Endodermal cell (in vitro differentiated cells): Measurements from ENCODE around the gene PGGT1B. TPM values are rescaled to one million over a fixed set of nuclear protein-coding genes. Genes with fewer than 3 reads are reported as not detected.

Experiments used
- DNase-seq: peaks from one replicate; pipeline ENCODE4 v3.0.0-alpha.2; 2017
- H3K27ac ChIP-seq: 2 replicates; pipeline ENCODE4 v1.5.1; 2013; ENCODE audit warnings: mild to moderate bottlenecking, low read depth, low read length, moderate library complexity
- H3K27me3 ChIP-seq: 2 replicates; pipeline ENCODE4 v1.6.1; 2013; ENCODE audit warnings: mild to moderate bottlenecking, low read length, moderate library complexity; ENCODE audit not compliant: insufficient read depth, control insufficient read depth, poor library complexity, severe bottlenecking
- H3K36me3 ChIP-seq: 2 replicates; pipeline ENCODE4 v1.7.0; 2013; ENCODE audit warnings: mild to moderate bottlenecking, low read length, moderate library complexity; ENCODE audit not compliant: control insufficient read depth, insufficient read depth
- H3K4me1 ChIP-seq: one replicate; pipeline ENCODE4 v1.7.0; 2013; ENCODE audit warnings: low read length; ENCODE audit not compliant: control insufficient read depth, insufficient read depth
- H3K4me3 ChIP-seq: 2 replicates; pipeline ENCODE4 v1.5.1; 2013; ENCODE audit warnings: mild to moderate bottlenecking, low read length, moderate library complexity
- H3K9ac ChIP-seq: 2 replicates; pipeline ENCODE4 v1.6.1; 2013; ENCODE audit warnings: mild to moderate bottlenecking, low read length, moderate library complexity; ENCODE audit not compliant: poor library complexity, severe bottlenecking; ENCODE audit errors: extremely low read depth
- H3K9me3 ChIP-seq: 2 replicates; pipeline ENCODE4 v1.6.1; 2013; ENCODE audit warnings: mild to moderate bottlenecking, low read length, moderate library complexity; ENCODE audit not compliant: control insufficient read depth
- H3K27ac Mint-ChIP-seq: 2 replicates; pipeline ENCODE4 v1.8.0; 2020; ENCODE audit warnings: mixed read lengths
- H3K27me3 Mint-ChIP-seq: 2 replicates; pipeline ENCODE4 v1.8.0; 2021; ENCODE audit warnings: mild to moderate bottlenecking, mixed read lengths; ENCODE audit not compliant: insufficient read depth
- H3K36me3 Mint-ChIP-seq: 2 replicates; pipeline ENCODE4 v1.8.0; 2020; ENCODE audit warnings: low read depth, mixed read lengths
- H3K4me1 Mint-ChIP-seq: 2 replicates; pipeline ENCODE4 v1.8.0; 2020; ENCODE audit warnings: mixed read lengths
- H3K4me3 Mint-ChIP-seq: 2 replicates; pipeline ENCODE4 v1.8.0; 2020; ENCODE audit warnings: mild to moderate bottlenecking, moderate library complexity, mixed read lengths
- H3K9me3 Mint-ChIP-seq: 2 replicates; pipeline ENCODE4 v1.8.0; 2020; ENCODE audit warnings: mild to moderate bottlenecking, mixed read lengths
- WGBS, 2 experiments: methylation state at CpG; one replicate each; pipeline versions ENCODE4 v1.1.5 to v1.1.7; 2013; ENCODE audit warnings: missing lambda C conversion rate in 2 of 2, mixed read lengths in 1 of 2; ENCODE audit not compliant: insufficient coverage in 1 of 2, insufficient read length in 1 of 2; 5-methylcytosine and 5-hydroxymethylcytosine counted together
- total RNA-seq, 2 donors: library from RNA; stranded (reverse); fragmentation: NEBNext Ultra II Directional in 1 of 2; extraction: Animal tissue kit (Norgen Biotek cat#: 25700) in 1 of 2; gene quantifications; 2 replicates in 1 of 2; 3 replicates in 1 of 2; pipeline ENCODE4 v1.2.1, GENCODE V29; 2021
- TF ChIP-seq, protein P1 (sequence below): fragments of 200-600 bp; sonication (generic); conservative IDR thresholded peaks from 2 replicates; pipeline ENCODE4 v1.5.0; 2021; ENCODE audit warnings: antibody characterized with exemption, mild to moderate bottlenecking

Gene PGGT1B
- total RNA-seq, 2 donors from 2014 or later, result 43.7 to 44.9 TPM

DNA sequence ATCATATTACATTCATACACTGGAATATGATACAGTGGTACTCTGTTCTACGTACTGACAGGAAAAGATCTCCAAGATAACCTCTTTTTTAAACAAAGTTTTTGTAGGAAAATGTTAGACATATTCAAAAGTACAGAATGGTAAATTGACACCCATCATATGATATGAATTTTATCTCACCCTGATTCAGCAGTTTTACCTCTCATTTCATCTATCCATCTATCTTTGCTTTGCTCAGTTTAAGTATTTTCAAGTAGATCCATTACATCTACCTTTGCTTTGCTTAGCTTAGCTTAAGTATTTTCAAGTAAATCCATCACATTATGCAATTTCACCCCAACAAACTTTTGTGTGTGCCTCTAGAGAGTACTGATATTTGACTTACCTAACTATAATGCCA is 19.5 kb upstream of the PGGT1B start:
- Histone ChIP-seq H3K4me1 (no peaks in the 10 kb centered on the region), H3K9me3 (no peaks in the 10 kb centered on the region), H3K36me3 (no peaks in the 10 kb centered on the region), H3K27ac (no peak overlapping the region), H3K27me3 (no peaks in the 10 kb centered on the region), H3K4me3 (no peak overlapping the region), H3K9ac (no peak overlapping the region)
- TF ChIP-seq, protein P1, sequence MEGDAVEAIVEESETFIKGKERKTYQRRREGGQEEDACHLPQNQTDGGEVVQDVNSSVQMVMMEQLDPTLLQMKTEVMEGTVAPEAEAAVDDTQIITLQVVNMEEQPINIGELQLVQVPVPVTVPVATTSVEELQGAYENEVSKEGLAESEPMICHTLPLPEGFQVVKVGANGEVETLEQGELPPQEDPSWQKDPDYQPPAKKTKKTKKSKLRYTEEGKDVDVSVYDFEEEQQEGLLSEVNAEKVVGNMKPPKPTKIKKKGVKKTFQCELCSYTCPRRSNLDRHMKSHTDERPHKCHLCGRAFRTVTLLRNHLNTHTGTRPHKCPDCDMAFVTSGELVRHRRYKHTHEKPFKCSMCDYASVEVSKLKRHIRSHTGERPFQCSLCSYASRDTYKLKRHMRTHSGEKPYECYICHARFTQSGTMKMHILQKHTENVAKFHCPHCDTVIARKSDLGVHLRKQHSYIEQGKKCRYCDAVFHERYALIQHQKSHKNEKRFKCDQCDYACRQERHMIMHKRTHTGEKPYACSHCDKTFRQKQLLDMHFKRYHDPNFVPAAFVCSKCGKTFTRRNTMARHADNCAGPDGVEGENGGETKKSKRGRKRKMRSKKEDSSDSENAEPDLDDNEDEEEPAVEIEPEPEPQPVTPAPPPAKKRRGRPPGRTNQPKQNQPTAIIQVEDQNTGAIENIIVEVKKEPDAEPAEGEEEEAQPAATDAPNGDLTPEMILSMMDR, result no peak
- no peaks in the 10 kb centered on the region for H3K27me3 Mint-ChIP-seq
- H3K27ac Mint-ChIP-seq, result no peak overlapping the region
- no peaks in the 10 kb centered on the region for H3K4me1 Mint-ChIP-seq
- no peaks in the 10 kb centered on the region for H3K36me3 Mint-ChIP-seq
- DNase-seq, result no peak
- no peaks in the 10 kb centered on the region for H3K9me3 Mint-ChIP-seq
- no peak overlapping the region for H3K4me3 Mint-ChIP-seq
- 100% methylated on average over 1 of the region's 1 CpG; no CpG with 5 or more reads in 1 of the 2 experiments for WGBS, 2 experiments

DNA sequence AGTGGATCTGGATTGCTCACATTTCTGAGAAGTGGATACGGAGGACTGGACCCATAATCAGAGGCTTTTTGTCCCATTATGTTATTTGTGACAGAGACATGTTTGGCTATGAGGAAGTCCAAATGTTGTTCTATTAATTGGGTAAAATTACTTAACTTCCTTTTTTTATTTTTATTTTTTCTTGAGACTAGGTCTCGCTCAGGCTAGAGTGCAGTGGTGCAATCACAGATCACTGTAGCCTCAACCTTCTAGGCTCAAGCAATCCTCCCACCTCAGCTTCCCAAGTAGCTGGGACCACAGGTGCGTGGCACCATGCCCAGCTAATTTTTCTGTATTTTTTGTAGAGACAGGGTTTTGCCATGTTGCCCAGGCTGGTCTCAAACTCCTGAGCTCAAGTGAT is 11.9 kb upstream of the PGGT1B start:
- TF ChIP-seq, protein P1, result no peak
- H3K4me1 Mint-ChIP-seq, result no peaks in the 10 kb centered on the region
- H3K9ac ChIP-seq, result no peak overlapping the region
- H3K27ac Mint-ChIP-seq, result no peak overlapping the region
- H3K4me3 Mint-ChIP-seq, result no peak overlapping the region
- DNase-seq, result no peak
- no peak overlapping the region for H3K4me3 ChIP-seq
- H3K36me3 ChIP-seq, result peaks cover 7% of the 10 kb centered on the region
- no peaks in the 10 kb centered on the region for H3K27me3 Mint-ChIP-seq
- no peaks in the 10 kb centered on the region for H3K4me1 ChIP-seq
- H3K9me3 ChIP-seq, result no peaks in the 10 kb centered on the region
- WGBS, 2 experiments, result 91 to 100% methylated on average over 2 to 3 of the region's 3 CpGs
- no peaks in the 10 kb centered on the region for H3K9me3 Mint-ChIP-seq
- H3K27ac ChIP-seq, result no peak overlapping the region
- H3K36me3 Mint-ChIP-seq, result no peaks in the 10 kb centered on the region
- no peaks in the 10 kb centered on the region for H3K27me3 ChIP-seq

DNA sequence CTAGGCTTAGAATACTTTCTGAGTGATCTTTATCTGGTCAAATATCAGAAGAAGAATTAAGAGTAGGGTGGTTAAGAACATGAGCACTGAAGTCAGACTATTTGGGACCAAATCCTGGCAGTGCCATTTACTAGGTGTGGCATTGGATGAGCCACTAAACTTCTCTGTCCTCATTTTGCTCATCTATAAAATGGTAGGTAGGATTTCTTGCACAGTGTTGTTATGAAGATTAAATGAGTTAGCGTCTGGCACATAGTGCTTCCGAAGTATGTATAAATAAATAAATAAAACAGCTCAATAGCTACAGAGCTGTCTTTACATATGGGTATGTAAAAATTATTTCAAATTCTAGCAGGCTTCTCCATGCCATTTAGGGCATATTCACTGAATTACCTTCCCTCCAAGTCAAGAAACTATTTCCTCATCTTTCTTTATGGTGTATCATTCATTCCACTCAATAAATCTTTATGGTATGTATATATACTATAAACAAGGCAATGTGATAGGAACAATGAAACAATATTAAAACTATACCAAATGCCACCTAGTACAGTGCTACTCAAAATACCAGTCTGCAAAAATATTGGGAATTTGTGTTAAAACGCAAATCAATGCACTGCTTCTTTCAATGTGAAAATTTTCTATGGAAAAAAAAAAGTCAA is 9.8 kb upstream of the PGGT1B start:
- H3K27ac ChIP-seq, result no peak overlapping the region

More for the DNA sequence above, 9.8 kb upstream of the PGGT1B start:
- H3K36me3 ChIP-seq, result peaks cover 7% of the 10 kb centered on the region
- no peak for DNase-seq
- H3K4me3 ChIP-seq, result no peak overlapping the region
- Mint-ChIP-seq H3K4me3 (no peak overlapping the region), H3K27me3 (no peaks in the 10 kb centered on the region), H3K9me3 (no peaks in the 10 kb centered on the region), H3K27ac (no peak overlapping the region), H3K36me3 (no peaks in the 10 kb centered on the region), H3K4me1 (no peaks in the 10 kb centered on the region)
- no peak overlapping the region for H3K9ac ChIP-seq
- H3K4me1 ChIP-seq, result no peaks in the 10 kb centered on the region
- H3K27me3 ChIP-seq, result no peaks in the 10 kb centered on the region
- WGBS, 2 experiments, result 82% methylated on average over 2 of the region's 3 CpGs; no CpG with 5 or more reads in 1 of the 2 experiments
- TF ChIP-seq, protein P1, result no peak
- H3K9me3 ChIP-seq, result no peaks in the 10 kb centered on the region
